GM21423 (cell line): Measurements from ENCODE around the gene CLIC3.

ENCODE experiments used
- ATAC-seq: cut with Tn5 transposase; IDR thresholded peaks from one replicate; pipeline ENCODE4 v1.9.1; 2021; ENCODE audit warnings: mild to moderate bottlenecking, moderate library complexity; ENCODE audit not compliant: unreplicated experiment

Gene CLIC3

GRCh38 chr9:137018761-137019559, 22.6 kb upstream of the CLIC3 start:
- ATAC-seq = no peak

GRCh38 chr9:137017791-137018497, 21.6 kb upstream of the CLIC3 start:
- no peak for ATAC-seq

GRCh38 chr9:137017071-137017470, 20.7 kb upstream of the CLIC3 start:
- ATAC-seq = no peak

DNA sequence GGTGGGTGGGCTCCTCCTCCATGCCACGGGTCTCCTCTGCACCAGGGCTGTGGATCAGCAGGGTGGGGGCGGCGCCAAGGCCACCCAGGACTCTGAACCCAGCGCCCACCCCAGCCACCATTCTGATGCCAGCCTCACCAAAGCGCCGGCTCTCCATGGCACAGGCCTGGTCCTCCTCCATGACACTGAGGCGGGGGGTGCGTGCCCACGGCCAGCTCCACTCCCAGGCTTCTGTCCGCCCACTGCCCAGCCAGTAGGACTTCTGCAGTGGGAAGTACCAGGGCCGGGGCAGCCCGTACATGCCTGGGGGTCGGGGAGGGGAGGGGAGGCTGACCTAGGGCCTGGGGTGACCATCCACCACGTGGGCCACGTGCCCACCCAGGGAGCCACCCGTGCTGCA, 20.1 kb upstream of the CLIC3 start:
- ATAC-seq = no peak

DNA sequence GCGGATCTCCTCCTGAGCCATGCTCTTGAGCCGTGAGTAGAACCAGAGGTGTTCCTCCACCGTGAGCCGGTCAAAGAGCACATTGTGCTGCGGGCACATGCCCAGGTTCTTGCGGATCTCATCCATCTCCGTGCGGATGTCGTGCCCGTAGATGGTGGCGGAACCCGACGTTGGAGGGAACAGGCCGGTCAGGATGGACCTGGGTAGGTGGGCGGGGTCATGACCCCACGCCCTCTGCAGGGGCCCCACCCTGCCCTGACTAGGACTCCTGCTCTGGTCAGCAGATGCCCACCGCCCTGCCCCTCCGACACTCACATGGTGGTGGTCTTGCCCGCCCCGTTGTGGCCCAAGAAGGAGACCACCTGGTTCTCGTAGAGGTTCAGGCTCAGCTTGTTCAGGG, 19.6 kb upstream of the CLIC3 start:
- no peak for ATAC-seq

- no peak for ATAC-seq
These were observed 19.2 kb upstream of the CLIC3 start for GRCh38 chr9:137015540-137015930.

DNA sequence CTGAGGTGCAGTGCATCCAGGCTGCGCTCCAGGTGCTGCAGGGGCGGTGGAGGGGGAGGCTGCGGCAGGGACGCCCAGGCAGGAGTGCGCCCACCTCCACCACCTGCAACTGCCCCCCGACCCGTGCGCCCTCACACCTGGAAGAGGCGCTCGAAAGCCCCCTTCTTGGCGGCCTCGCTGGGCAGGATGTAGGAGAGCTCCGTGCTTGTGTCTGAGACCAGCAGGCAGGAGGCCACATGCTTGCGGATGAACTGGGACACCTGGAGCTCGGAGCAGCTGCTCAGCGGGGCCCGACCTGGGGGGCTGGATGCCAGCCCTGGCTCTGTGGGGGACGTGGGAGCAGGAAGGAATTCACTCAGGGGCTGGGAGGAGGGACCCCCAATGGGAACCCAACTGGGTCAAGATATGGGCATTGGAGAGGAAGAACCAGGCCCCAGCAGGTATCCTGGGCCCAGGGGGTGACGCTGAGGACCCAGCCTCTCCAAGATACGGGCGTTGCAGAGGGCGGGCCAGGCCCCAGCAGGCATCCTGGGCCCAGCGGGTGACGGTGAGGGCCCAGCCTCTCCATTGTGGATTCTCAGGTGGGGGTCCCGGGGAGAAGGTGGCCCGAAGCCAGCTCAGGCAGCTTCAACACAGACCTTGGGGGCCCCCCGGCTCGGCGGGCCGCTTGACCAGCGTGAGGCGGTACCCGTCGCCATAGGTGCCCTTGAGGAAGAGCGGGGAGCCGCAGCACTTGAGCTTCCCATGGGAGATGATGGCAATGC, 18.6 kb upstream of the CLIC3 start:
- no peak for ATAC-seq

DNA sequence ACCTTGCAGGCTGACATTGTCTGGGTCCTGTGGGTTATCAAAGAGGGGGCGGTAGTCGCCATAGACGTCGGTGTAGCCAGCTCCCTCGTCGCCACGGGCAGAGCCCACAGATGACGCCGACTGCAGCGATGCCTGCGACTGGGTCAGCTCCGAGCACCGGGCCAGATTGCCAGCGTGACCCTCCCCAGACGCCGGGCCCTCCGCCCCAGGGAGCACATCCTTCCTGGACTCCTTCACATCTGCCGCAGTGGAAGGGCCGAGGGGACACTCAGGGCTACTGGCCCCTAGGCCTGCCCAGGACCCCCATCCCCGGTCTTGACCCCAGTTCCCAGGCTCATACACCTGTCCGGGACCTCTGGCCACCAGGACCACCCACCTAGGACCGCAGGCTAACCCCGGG, 17.8 kb upstream of the CLIC3 start:
- no peak for ATAC-seq

GRCh38 chr9:137013571-137013940, 17.2 kb upstream of the CLIC3 start:
- no peak for ATAC-seq

- no peak for ATAC-seq
These were observed 16.6 kb upstream of the CLIC3 start for GRCh38 chr9:137012694-137013570.

DNA sequence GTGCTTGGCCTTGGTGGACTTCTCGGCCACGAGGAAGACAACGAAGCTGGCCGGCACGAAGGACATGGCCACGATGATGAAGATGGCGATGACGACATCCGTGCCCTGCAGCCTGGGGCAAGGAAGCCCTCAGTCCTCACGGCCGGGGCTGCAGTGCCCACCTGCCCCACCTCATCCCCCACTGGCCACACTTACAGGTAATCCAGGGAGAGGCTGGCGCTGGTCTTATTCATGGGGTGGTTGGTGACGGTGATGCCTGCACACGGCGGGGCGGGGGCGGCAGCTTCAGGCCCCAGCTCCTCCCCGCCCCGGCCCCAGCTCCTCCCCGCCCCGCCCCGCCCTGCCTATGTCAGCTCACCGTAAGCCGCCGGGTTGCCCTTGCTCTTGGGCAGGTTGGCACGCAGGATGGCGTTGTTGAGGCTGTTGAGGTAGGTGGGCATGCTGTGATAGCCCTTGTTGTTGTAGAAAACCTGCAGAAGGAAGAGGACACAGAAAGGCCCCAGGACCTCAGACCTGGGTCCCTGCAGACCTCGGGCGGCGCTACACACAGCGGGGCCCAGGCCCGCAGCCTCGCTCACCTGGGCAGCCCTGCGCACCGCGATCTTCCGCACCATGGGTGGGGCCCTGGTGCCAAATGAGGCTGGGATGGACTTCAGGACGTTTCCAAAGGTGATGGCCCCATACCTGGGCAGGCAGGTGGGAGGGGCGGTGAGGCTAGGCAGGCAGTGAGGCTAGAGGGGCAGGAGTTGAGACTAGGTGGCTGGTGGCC, 15.7 kb upstream of the CLIC3 start:
- ATAC-seq = no peak

GRCh38 chr9:137011156-137011555, 14.8 kb upstream of the CLIC3 start:
- no peak for ATAC-seq

GRCh38 chr9:137009938-137010732, 13.8 kb upstream of the CLIC3 start:
- no peak for ATAC-seq

DNA sequence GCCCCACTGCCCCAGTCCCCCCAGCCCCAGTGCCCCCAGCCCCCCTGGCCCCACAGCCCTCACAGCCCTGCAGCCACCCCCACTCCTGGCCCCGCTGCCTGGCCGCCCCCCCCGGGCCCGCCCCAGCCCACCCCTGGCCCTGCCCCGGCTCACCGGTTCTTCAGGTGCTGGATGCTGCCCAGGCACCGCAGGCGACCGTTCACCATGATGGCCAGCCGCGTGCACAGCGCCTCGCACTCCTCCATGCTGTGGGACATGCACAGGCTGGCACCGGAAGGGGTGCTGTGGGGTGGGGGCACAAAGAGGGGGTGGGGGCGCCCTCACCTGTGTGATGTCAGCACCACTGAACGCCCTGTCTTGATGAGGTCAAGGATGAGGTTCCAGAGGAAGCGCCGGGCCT, 12.8 kb upstream of the CLIC3 start:
- no peak for ATAC-seq

DNA sequence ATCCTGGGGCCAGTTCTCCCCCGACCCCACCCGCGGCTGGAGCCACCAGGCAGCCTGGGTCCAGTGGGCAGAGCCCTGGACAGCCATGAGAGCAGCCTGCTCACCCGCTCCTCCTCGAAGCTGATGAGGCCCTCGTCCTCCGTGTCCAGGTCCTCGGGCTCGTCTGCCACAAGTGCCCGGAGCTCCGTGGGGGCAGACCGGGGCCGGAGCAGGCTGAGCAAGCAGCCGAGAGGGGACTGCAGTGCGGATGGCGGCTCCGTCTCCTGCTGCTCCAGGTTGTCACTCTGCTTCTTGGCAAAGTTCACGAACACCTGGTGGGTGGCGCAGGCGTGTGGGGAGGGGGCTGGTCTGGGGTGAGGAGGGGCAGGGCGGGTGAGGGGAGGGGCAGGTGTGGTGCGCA, 11.9 kb upstream of the CLIC3 start:
- ATAC-seq = no peak

DNA sequence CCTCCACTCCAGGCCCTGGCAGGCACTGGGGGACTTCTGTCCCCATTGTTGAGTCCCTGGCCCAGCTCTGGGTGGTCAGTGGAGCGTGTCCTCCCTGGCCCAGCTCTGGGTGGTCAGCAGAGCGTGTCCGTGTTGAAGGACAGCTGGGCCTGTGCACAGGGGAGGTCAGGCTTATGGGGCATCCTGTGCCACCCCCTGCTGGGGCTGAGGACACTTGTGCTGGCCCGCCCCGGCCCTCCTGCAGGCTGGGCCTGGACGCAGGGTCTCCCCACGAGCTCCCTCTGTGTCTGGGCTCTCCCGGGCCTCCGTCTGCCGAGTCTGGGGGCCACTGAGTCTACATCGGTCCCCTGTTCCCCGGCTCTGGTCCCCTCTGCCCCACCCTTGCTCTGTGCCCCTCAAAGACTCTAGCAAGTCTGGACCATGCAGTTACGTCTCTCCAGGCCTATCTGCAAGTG, 11.5 kb upstream of the CLIC3 start:
- no peak for ATAC-seq

GRCh38 chr9:137007108-137007815, 10.9 kb upstream of the CLIC3 start:
- ATAC-seq = no peak

- no peak for ATAC-seq
These were observed 10.0 kb upstream of the CLIC3 start for GRCh38 chr9:137006116-137007003.
